ENCODE measurements around the gene OVOL3.

The OVOL3 gene

DNA sequence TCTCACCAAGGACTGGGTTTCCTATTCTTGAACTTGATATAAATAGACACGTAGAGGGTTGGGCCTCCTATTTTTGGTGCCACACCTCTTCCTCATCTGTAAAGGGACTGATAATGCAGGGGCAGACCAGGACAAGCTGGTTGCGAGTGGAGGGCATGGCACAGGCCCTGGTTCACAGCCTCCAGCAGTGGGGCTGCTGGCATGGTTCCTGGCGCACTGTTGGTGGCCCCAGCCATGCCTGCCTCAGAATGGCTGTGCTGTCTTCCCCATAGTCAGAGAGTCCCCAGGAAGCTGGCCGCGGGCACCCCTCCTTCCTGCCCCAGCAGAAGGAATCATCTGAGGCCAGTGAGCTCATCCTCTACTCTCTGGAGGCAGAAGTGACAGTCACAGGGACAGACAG is 10.5 kb upstream of the OVOL3 start:
- no peak for DNase-seq (ENCODE audit: low read depth, low spot score)

DNA sequence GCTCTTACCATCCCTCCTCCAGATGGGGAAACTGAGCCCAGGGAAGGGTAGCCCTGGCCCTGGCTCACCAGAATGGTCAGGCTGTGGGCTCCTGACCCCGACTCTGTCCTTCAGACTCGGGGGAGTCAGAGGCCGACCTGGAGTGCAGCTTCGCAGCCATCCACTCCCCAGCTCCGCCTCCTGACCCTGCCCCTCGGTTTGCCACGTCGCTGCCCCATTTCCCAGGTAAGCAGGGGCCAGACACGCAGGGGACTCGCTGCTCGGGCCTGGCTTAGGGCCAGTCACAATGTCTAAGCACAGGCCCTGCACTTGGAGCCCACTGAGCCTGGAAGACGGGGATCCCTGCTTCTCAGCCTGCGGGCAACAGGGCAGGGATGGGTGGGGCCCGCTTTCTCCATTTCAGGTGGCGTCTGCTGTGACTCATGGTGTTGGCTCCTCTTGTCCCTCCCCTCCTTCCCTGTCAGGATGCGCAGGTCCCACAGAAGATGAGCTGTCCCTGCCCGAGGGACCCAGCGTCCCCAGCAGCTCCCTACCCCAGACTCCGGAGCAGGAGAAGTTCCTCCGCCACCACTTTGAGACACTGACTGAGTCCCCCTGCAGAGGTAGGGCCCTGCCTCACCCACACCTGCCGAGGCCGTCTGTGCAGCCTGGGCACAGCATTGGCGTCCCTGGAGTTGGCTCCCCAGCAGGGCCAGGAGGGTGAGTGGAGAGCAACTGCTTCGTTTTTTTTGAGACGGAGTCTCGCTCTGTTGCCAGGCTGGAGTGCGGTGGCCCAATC is 9.2 kb upstream of the OVOL3 start:
- no peak for DNase-seq (ENCODE audit: low read depth, low spot score)

- DNase-seq (ENCODE audit: low read depth, low spot score), result no peak
These were observed 7.8 kb upstream of the OVOL3 start for GRCh38 chr19:36103040-36103626.

DNA sequence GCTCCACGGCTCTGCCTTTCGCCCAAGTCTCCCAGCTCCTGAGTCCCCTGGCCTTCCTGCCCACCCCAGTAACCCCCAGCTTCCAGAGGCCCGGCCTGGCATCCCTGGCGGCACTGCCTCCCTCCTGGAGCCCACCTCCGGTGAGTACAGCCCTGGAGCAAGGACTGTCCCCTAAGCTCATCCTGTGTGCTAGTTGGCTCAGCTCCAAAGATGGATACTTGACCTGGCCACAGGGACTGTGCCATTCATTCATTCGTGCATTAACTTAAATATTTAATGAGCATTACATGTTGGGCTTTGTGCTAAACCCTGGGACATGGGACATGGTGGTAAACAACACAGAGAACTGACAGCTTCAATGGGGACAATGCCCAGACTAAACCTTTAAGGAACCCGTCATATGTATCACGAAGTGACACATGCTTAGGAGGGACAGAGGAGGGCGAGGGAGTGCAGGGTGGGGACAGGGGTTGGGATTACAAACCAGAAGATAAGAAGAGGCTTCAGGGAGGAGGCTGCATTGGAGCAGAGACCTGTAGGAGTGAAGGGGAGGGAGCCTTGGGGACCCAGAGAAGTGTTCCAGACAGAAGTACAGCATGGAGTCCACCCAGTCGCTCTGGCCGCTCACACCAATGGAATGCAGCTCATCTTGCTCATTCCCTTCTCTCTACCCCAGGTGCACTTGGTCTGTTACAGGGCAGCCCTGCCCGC is 6.9 kb upstream of the OVOL3 start:
- no peak for DNase-seq (ENCODE audit: low read depth, low spot score)

- no peak for DNase-seq (ENCODE audit: low read depth, low spot score)
These were observed 4.5 kb upstream of the OVOL3 start for GRCh38 chr19:36106441-36106840.

DNA sequence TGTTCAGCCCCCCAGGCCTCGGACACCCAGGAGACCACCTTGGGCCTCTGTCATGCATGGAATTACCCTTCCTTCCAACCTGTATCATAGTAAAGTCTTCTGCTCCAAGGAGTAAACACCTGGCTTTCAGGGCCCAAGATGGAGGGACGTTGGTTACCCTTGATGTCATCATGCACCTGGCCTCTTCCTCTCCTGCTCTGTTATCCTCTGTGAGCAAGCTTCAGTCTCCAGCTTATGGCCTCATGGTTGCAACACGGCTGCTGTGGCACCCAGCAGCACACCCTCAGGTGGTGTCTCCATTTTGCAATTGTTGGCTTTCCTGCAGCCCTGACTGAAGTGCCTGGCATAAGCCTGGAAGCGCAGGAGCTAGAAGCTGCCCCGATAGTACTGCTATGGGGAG is 4.0 kb upstream of the OVOL3 start:
- no peak for DNase-seq (ENCODE audit: low read depth, low spot score)

- DNase-seq (ENCODE audit: low read depth, low spot score), result no peak
These were observed 2.3 kb upstream of the OVOL3 start for GRCh38 chr19:36108684-36109083.

- no peak for DNase-seq (ENCODE audit: low read depth, low spot score)
These were observed 227 bp downstream of the OVOL3 start for GRCh38 chr19:36111200-36111539.

- no peak for DNase-seq (ENCODE audit: low read depth, low spot score)
These were observed 1.7 kb downstream of the OVOL3 start for GRCh38 chr19:36112678-36113077.

- no peak for DNase-seq (ENCODE audit: low read depth, low spot score)
These were observed 2.5 kb downstream of the OVOL3 start for GRCh38 chr19:36113425-36113824.

GRCh38 chr19:36113894-36114720 is 3.2 kb downstream of the OVOL3 start:
- DNase-seq (ENCODE audit: low read depth, low spot score), result no peak

DNA sequence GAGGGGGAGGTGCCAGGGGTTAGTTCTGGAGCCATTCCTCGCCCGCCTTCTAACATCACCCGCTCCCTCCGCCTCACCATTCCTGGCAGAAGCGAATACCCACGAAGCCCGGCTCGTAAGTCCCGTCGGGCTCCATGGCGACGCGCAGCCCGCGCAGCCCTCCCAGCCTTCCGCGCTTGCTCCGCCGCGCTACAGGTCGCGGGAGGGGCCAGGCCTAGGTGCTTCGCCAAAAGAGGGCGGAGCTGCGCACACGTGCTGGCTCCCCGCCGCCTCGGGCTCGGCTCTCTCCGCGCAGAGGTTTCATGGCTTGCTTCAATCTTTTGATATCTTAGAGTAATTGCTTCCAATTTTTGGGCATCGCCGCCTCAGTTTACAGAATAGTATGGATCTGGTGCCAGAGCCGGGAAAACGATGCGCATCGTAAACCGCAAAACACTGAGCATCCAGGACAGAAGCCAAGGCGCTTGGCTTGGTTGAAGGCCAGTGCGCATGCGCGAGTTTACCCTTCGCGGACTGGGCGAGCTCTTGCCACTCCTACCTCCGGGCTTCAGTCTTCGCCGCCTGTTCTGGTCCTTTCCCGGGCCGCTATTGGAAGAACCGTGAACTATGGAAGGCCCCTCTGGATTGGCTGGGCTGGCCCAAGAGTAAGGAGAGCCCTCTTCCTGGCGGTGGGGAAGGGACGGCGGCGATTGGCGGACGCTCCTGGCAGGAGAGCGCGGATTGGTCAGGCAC is 3.9 kb downstream of the OVOL3 start, which contains the start of gene POLR2I:
Gene POLR2I, minus strand, starts transcription at position 155 of the 732 bp plus-strand sequence. Its CDS starts 19 bp downstream, at position 136.
- DNase-seq (ENCODE audit: low read depth, low spot score), result peak; percentile 98

GRCh38 chr19:36115453-36116343 is 4.8 kb downstream of the OVOL3 start, which contains the start of gene TBCB:
TSS of gene TBCB (plus strand) at chr19:36115468. CDS start at chr19:36115561, 93 bp downstream.
- DNase-seq (ENCODE audit: low read depth, low spot score), result no peak

DNA sequence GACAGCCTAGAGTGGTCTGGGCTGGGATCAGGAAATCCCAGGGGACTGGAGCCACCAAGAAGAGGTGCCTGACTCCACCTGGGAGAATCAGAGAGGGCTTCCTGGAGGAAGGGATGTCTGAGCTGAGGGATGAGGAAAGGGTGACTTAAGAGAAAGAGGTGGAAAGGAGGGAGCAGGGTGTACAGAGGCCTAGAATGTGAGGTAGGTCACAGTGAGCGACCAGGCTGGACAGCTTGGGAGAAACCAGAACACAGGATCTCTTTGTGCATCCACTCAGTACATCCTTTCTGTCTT is 5.3 kb downstream of the OVOL3 start:
- DNase-seq (ENCODE audit: low read depth, low spot score), result no peak

- DNase-seq (ENCODE audit: low read depth, low spot score), result no peak
These were observed 9.4 kb downstream of the OVOL3 start for GRCh38 chr19:36120092-36120983.

DNA sequence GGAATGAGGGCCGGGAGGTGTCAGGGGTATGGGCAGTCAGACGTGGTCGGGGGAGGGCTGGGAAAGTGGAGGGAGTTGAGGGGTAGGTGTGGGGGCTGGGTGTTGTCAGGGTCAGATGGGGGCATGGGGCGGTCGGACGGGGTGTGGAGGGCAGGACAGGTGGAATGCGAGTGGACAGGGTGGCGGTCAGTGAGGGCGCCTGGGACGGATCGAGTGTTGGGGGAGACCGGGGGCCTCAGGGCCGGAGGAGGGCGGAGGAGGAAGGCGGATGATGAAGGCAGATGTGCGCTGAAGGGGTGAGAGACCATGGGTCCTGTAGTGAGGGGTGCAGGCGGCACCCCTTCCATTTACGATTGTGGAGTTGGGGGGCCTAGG is 10.0 kb downstream of the OVOL3 start:
- no peak for DNase-seq (ENCODE audit: low read depth, low spot score)

DNA sequence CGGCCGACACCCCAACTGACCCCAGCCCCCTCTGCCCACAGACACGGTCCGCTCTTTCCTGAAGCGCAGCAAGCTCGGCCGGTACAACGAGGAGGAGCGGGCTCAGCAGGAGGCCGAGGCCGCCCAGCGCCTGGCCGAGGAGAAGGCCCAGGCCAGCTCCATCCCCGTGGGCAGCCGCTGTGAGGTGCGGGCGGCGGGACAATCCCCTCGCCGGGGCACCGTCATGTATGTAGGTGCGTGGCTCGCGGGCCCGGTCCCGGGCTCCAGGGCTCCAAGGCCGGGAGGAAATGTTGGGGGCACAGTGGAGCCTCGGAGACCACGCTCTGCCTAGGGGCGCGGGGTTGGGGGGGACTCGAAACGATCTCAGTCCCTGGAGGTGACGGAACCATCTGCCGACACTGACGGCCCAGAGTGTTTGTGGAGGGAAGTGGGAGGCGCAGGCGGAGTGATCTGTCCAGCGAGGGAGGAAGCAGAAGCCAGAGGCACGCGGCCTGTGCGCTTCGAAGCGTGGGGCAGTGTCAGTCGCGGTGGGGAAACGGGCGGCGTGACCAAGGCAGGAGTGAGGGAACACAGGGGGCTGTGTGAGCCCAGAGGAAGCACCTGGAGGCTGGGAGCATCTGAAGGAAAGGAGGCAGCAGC is 10.7 kb downstream of the OVOL3 start:
- no peak for DNase-seq (ENCODE audit: low read depth, low spot score)

DNA sequence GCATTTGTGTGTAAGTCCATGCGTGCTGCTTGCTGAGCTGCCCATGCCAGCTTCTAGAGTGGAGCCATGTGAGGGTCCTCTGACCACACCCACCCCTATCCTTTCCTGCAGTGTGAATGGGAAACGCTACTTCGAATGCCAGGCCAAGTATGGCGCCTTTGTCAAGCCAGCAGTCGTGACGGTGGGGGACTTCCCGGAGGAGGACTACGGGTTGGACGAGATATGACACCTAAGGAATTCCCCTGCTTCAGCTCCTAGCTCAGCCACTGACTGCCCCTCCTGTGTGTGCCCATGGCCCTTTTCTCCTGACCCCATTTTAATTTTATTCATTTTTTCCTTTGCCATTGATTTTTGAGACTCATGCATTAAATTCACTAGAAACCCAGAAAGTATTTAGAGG is 14.6 kb downstream of the OVOL3 start:
- DNase-seq (ENCODE audit: low read depth, low spot score), result no peak

- no peak for DNase-seq (ENCODE audit: low read depth, low spot score)
These were observed 17.4 kb downstream of the OVOL3 start for GRCh38 chr19:36128392-36128736.

Measured in brain pericyte (primary cell).